ENCODE measurements around the gene ALX4.

ALX4 gene

DNA sequence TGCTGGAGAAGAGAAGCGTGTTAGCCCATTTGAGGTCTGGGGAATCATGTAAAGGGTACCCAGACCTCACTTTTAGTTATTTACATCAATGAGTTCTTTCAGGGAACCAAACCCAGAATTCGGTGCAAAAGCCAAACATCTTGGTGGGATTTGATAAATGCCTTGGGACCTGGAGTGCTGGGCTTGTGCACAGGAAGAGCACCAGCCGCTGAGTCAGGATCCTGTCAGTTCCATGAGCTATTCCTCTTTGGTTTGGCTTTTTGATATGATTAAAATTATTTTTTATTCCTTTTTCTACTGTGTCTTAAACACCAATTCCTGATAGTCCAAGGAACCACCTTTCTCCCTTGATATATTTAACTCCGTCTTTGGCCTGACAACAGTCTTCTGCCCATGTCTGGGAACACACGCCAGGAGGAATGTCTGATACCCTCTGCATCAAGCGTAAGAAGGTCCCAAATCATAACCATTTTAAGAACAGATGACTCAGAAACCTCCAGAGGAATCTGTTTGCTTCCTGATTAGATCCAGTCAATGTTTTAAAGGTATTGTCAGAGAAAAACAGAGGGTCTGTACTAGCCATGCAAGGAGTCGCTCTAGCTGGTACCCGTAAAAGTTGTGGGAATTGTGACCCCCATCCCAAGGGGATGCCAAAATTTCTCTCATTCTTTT is 65.2 kb downstream of the ALX4 start:
- Histone ChIP-seq H3K9me3 (no peaks in the 10 kb centered on the region), H3K36me3 (no peaks in the 10 kb centered on the region), H3K4me3 (ENCODE audit: low read depth, low read length) (no peak overlapping the region), H3K27me3 (no peaks in the 10 kb centered on the region), H3K4me1 (no peaks in the 10 kb centered on the region)
- TF ChIP-seq, protein P1, sequence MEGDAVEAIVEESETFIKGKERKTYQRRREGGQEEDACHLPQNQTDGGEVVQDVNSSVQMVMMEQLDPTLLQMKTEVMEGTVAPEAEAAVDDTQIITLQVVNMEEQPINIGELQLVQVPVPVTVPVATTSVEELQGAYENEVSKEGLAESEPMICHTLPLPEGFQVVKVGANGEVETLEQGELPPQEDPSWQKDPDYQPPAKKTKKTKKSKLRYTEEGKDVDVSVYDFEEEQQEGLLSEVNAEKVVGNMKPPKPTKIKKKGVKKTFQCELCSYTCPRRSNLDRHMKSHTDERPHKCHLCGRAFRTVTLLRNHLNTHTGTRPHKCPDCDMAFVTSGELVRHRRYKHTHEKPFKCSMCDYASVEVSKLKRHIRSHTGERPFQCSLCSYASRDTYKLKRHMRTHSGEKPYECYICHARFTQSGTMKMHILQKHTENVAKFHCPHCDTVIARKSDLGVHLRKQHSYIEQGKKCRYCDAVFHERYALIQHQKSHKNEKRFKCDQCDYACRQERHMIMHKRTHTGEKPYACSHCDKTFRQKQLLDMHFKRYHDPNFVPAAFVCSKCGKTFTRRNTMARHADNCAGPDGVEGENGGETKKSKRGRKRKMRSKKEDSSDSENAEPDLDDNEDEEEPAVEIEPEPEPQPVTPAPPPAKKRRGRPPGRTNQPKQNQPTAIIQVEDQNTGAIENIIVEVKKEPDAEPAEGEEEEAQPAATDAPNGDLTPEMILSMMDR (IDR thresholded peaks at IDR 0.05; ENCODE audit: low read depth, low read length), result no peak
- no peak for DNase-seq

DNA sequence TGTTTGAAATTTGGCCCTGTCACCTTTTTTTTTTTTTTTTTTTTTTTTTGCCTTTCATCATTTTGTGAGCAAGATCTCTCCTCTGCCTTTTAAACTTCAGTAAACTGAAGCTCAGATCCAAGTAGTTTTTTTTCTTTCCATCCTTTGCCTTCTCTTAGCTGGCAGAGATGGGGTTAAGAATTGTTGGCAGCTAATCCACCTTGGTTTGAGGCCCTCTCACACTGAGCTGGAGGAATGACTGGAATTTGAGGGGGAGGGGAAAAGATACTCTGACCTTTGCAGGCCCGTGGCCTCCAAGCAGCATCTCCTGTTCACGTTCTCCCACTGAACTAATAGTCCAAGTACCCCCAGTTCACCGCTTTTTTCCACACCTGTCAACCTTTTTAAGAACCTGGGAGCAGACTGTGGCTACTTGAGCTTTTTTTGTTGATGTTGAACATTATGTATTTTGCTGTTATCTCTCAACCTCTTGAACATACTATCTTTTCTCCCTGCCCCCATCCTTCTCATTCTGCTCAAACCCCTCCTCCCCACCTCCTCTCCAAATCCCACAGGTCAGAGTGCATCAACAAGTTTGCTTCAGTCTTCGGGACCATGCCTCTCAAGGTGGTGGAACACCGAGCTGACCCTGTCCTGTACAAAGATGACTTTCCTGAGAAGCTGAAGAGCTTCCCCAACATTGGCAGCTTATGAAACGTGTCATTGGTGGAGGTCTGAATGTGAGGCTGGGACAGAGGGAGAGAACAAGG is 66.2 kb downstream of the ALX4 start:
- DNase-seq, result no peak
- H3K27me3 ChIP-seq, result no peaks in the 10 kb centered on the region
- no peak overlapping the region for H3K4me3 ChIP-seq (ENCODE audit: low read depth, low read length)
- no peaks in the 10 kb centered on the region for H3K4me1 ChIP-seq
- no peaks in the 10 kb centered on the region for H3K36me3 ChIP-seq
- TF ChIP-seq, protein P1 (IDR thresholded peaks at IDR 0.05; ENCODE audit: low read depth, low read length), result no peak
- H3K9me3 ChIP-seq, result no peaks in the 10 kb centered on the region

DNA sequence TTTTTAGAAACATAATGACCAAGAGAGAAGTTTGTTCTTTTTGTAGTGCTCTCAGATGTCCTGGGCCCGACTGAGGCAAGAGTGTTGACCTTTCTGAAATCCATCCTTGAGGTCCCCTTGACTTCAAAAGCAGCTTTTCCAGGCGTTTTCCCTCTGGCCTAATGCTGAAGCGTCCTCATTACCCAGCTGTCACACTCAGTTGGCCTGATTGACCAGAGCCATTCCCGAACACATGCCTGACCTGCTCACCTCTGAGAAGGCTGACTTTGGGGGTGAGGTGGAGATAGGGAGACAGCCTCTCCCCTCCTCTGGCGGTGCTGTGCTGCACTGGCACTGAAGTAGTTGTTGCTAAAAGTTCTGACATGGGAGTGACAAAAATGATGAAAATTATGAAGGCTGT is 66.9 kb downstream of the ALX4 start:
- no peaks in the 10 kb centered on the region for H3K4me1 ChIP-seq
- TF ChIP-seq, protein P1 (IDR thresholded peaks at IDR 0.05; ENCODE audit: low read depth, low read length), result no peak

DNA sequence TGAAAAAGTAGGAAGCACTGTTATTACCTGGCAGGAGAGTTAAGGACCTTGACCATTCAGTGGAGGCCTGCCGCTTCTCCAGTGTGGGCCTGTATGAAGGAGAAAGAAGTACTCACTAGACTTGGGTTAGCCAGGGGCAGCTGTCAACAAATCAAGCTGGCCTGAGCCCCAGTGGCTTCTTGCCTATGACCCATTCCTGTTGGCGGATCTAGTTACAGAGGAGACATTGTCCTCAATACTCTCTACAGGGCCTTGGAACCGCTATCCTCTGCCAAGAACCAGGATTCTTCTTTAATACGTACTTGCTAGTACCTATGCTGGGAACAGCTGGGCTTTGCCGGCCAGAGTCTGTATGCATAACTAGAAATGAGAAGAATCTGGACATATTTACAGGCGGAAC is 68.1 kb downstream of the ALX4 start:
- Histone ChIP-seq H3K9me3 (no peaks in the 10 kb centered on the region), H3K4me1 (no peaks in the 10 kb centered on the region), H3K4me3 (ENCODE audit: low read depth, low read length) (no peak overlapping the region), H3K27me3 (no peaks in the 10 kb centered on the region), H3K36me3 (no peaks in the 10 kb centered on the region)
- no peak for DNase-seq
- TF ChIP-seq, protein P1 (IDR thresholded peaks at IDR 0.05; ENCODE audit: low read depth, low read length), result no peak

More for the DNA sequence above, 66.9 kb downstream of the ALX4 start:
- Histone ChIP-seq H3K9me3 (no peaks in the 10 kb centered on the region), H3K36me3 (no peaks in the 10 kb centered on the region), H3K27me3 (no peaks in the 10 kb centered on the region), H3K4me3 (ENCODE audit: low read depth, low read length) (no peak overlapping the region)
- DNase-seq, result no peak

DNA sequence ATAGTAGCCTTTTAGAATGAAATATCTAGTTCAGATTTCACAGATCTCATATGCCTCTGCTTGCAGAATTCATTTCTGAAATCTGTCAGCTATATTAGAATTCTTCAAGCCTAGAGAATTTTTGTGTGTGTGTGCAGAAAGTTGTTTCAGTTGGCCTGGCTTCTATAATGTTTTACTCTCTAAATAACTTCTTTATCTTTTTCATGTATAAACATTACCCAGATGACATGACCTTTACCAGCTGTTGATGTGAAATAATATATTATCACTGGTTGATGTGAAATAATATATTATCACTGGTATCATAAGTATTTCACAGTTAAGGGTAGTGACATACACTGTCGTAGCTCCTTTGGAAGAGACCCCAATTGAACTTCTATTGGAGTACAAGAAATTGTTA is 72.8 kb downstream of the ALX4 start:
- no peaks in the 10 kb centered on the region for H3K4me1 ChIP-seq
- no peak overlapping the region for H3K4me3 ChIP-seq (ENCODE audit: low read depth, low read length)
- TF ChIP-seq, protein P1 (IDR thresholded peaks at IDR 0.05; ENCODE audit: low read depth, low read length), result no peak
- no peak for DNase-seq
- no peaks in the 10 kb centered on the region for H3K9me3 ChIP-seq
- no peaks in the 10 kb centered on the region for H3K27me3 ChIP-seq
- no peaks in the 10 kb centered on the region for H3K36me3 ChIP-seq

DNA sequence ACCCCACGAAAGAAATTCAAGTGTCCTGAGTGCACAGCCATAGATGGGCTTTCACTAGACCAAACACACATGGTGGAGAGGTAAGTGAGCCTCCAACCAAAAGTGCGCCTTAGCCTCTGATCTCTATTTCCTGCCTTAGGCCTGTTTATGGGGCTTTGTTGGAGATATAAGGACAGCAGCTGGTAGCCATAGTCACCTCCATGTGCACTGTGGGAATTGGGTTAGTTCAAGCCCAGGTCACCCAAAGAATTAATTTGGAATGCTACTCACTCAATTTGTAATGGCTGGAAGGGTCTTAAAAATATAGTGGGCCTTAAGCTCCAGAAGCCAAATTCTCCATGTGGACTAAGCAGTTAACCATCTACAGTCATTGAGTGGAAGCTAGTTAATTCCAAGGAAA is 73.6 kb downstream of the ALX4 start:
- Histone ChIP-seq H3K27me3 (no peaks in the 10 kb centered on the region), H3K4me3 (ENCODE audit: low read depth, low read length) (no peak overlapping the region)

More for the DNA sequence above, 73.6 kb downstream of the ALX4 start:
- H3K4me1 ChIP-seq, result no peaks in the 10 kb centered on the region
- no peaks in the 10 kb centered on the region for H3K36me3 ChIP-seq
- DNase-seq, result no peak
- TF ChIP-seq, protein P1 (IDR thresholded peaks at IDR 0.05; ENCODE audit: low read depth, low read length), result no peak
- no peaks in the 10 kb centered on the region for H3K9me3 ChIP-seq
